GM13976 (cell line): ENCODE measurements around the gene LSG1.

ENCODE experiments used
- DNase-seq: peaks from one replicate; pipeline ENCODE4 v3.0.0; 2012; ENCODE audit warnings: low spot score
- in situ Hi-C: fragments of 300-500 bp; cut with MboI; formaldehyde crosslinking; loops from one replicate; pipeline ENCODE4 v1.12.0; 2022; ENCODE audit warnings: low sequenced_read_pairs, mixed read lengths, inconsistent platforms; ENCODE audit not compliant: unreplicated experiment
- TF ChIP-seq, protein P1 (sequence below): IDR thresholded peaks from 2 replicates; pipeline ENCODE4 v1.5.1; 2012; ENCODE audit warnings: borderline replicate concordance, mild to moderate bottlenecking; ENCODE audit not compliant: insufficient read depth; ENCODE audit errors: extremely low read depth, missing control alignments, control extremely low read depth

The LSG1 gene

DNA sequence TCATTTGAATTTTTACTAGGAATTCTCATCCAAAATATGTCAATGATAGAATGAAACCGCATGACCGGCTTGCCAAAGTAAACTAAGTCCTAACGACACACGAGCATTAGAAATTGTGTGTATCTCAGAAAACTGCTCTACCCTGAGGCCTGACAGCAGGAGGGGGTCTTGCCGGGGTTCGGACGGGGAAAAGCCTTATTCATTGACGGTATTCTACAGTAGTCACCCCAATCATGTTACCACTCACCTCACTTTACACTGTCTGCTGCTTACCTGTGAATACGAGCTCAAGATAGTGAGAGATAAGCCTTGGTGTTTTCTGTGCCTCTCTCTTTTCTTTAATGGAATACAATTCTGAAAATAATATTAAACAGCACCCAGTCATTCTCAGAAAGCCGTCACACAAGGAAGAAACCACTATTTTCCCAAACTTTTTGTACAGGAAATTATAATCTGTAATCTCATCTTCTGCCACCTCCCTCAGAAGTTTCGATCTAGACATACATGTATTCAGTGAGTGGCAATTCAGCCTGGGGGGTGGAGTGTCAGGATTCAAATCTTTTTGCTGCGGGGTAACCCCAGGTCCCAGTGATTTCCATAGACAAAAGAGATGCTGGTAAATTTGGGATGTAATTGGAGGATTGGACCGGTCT lies 13.2 kb upstream of the LSG1 start:
- in situ Hi-C loops, result loop anchor here (10.0 to 25.0 kb wide), 3 partner anchors 420 to 852 kb away; partner anchors contain the start of gene PPP1R2
- no peak for DNase-seq
- TF ChIP-seq, protein P1, sequence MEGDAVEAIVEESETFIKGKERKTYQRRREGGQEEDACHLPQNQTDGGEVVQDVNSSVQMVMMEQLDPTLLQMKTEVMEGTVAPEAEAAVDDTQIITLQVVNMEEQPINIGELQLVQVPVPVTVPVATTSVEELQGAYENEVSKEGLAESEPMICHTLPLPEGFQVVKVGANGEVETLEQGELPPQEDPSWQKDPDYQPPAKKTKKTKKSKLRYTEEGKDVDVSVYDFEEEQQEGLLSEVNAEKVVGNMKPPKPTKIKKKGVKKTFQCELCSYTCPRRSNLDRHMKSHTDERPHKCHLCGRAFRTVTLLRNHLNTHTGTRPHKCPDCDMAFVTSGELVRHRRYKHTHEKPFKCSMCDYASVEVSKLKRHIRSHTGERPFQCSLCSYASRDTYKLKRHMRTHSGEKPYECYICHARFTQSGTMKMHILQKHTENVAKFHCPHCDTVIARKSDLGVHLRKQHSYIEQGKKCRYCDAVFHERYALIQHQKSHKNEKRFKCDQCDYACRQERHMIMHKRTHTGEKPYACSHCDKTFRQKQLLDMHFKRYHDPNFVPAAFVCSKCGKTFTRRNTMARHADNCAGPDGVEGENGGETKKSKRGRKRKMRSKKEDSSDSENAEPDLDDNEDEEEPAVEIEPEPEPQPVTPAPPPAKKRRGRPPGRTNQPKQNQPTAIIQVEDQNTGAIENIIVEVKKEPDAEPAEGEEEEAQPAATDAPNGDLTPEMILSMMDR, result no peak

DNA sequence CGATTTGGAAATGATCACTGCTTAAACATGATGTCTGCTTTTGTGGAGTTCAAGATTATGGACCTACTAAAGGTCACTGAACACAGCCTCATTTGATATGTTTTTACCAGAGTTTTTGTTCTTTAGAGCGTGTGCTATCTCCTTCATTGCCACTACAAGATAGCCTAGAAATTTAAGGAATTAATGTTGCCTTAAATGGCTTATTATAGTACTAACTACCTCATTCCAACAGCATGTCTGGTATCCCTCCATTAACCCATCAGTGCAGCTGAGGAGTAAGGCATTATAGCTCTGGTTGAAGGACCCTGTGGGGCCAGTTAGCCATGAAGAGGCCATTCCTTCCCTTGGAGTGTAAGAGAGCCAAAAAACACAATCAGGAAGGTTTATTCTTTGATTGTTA lies 11.4 kb upstream of the LSG1 start:
- TF ChIP-seq, protein P1, result no peak
- in situ Hi-C loops, result loop anchor here (10.0 to 25.0 kb wide), 3 partner anchors 421 to 854 kb away; partner anchors contain the start of gene PPP1R2
- DNase-seq, result no peak

DNA sequence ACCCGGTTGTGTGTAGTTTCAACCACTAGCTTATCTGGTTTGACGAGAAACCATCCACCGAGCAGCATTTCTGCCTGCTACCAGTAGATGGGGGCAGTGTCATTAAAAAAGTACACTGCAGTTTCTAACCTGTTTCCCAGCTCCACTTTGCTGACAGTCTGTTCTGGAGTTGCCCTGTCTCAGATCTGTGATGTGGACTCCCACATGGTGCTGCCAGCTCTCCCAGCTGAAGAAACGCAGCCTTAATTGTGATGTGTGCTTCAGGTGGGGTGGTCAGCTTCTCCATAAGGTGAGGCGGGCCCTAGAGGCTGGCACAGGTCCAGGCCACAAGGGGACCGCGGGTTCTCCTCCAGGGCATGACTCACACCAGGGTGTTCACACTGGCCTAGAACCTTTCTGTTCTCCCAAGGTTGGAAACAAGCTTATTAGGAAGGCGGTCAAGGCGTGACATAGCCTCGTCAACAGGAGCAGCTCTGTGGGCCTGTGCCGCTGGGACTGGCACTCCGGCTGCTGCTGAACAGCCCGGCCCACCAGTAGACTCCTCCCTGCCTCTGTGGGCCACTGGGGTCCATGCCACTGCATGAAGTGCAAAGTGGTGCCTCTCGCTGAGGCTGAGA lies 10.8 kb upstream of the LSG1 start:
- DNase-seq, result peak; percentile 81
- TF ChIP-seq, protein P1, result peak; percentile 91
- in situ Hi-C loops, result loop anchor here (10.0 to 25.0 kb wide), 3 partner anchors 422 to 854 kb away; partner anchors contain the start of gene PPP1R2

DNA sequence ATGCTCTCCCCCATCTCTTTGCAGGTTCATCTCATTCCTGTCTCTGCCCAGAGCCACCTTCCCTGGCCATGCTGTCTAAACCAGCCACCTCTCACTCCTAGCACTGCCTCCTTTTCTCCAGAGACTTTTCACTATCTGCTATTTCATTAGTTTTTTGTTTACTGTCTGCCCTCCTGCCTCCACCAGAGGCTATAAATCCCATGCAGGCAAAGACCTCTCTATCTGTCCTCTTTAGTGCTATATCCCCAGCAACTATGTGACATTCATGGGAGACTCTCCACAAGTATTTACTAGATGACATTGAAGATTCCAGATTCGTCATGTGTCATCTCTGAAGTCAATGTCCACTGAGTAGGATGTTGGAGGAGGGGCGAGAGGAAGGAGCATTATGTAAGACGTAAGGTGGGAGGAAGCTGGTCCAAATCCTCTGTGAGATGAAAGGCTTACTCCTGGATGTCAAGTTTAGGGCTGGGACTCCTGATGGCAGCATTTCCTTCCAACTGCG lies 10.2 kb upstream of the LSG1 start:
- TF ChIP-seq, protein P1, result no peak
- DNase-seq, result no peak
- in situ Hi-C loops, result loop anchor here (10.0 to 25.0 kb wide), 3 partner anchors 423 to 855 kb away; partner anchors contain the start of gene PPP1R2

DNA sequence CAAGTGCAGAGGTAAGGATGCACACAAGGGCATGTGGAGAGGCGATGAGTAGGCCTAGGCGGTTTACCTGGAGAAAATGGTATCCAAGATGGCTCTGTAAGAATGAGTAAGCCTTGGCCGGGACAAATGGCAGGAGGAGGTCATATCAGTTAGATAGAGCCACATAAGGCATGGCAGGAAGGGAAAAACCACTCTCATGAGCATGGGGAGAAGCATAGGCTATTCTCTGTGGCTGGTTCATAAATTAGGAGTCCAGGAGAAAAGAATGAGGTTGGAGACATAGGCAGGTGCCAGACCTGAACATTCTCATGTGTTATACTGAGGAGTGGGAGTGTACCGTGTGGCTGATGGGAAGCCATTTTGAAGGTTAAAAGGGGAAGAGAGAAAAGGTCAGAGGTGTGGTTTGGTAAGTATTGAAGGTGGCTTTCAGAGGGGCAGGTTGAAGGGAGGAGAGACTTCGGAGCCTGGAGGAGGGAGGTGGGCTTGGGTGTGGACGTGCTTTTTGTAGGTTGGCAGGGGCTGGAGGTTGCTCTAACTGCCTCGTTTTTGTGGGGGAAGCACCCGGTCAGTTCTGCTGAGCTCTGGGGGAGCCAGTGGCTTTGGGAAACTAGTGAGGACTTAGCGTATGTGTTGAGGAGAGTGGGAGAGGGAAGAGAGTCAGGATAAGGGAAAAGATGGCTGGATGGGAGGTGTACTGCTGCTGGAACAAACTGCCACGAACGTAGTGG lies 9.1 kb upstream of the LSG1 start:
- no peak for DNase-seq
- TF ChIP-seq, protein P1, result no peak

DNA sequence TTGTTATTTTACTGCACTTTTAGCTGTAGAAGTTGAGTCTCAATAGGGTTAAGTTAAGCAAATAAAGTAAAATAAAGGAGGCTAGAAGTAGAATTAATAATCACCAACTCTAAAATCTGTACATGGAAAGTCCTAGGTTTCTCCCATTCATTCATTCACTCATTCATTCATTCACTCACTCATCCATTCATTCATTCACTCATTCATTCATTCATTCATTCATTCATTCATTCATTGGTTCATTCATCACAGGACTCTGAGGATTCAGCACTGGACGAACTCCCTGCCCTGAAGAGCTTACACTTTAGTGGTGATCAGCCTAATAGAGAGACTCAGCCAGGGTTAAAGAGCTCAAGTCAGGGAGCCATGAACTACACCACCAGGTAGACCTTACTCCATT lies 4.5 kb upstream of the LSG1 start:
- in situ Hi-C loops, result loop anchor here (25.0 kb wide), 1 partner anchor 861 kb away; the partner anchor contains the start of gene PPP1R2

More for the DNA sequence above, 9.1 kb upstream of the LSG1 start:
- in situ Hi-C loops, result loop anchor here (10.0 to 25.0 kb wide), 3 partner anchors 424 to 856 kb away; partner anchors contain the start of gene PPP1R2

More for the DNA sequence above, 4.5 kb upstream of the LSG1 start:
- TF ChIP-seq, protein P1, result no peak
- no peak for DNase-seq
